ENCODE measurements around the gene MX1. TPM values are rescaled to one million over a fixed set of nuclear protein-coding genes. Genes with fewer than 3 reads are reported as not detected.

Gene MX1
- total and polyA plus RNA-seq, 2 experiments from 2014 or later, result 2.1 to 6.5 TPM

DNA sequence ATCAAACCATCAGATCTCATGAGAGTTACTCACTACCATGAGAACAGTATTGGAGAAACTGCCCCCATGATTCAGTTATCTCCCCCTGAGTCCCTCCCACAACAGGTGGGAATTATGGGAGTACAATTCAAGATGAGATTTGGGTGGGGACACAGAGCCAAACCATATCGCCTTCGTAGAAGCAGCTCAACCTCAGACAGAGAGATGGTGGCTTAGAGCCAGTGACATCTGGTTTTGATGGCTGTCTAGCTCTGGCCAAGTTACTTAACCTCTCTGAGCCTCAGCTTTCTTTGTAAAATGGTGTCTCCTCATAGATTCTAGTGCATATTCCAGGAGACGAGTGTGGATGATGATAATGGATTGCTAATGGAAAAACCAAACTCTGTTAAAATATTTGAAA is 27.2 kb downstream of the MX1 start:
- no peak overlapping the region for H3K27ac ChIP-seq (ENCODE audit: low read depth)
- DNase-seq (ENCODE audit: low spot score) (no peak), ATAC-seq (no peak)
- peaks cover 3% of the 10 kb centered on the region for H3K27me3 Mint-ChIP-seq (ENCODE audit: insufficient read depth, low read depth, poor library complexity)
- H3K36me3 ChIP-seq (ENCODE audit: insufficient read depth), result no peaks in the 10 kb centered on the region; the same call in 1 of the 2 replicates
- no peaks in the 10 kb centered on the region for H3K27me3 ChIP-seq (ENCODE audit: insufficient read depth)
- H3K9me3 Mint-ChIP-seq, result no peaks in the 10 kb centered on the region
- peaks cover 10% of the 10 kb centered on the region; the same call in 1 of the 3 replicates for H3K36me3 Mint-ChIP-seq (ENCODE audit: low read depth)
- no peaks in the 10 kb centered on the region for H4K20me1 ChIP-seq (replicated peaks; ENCODE audit: insufficient read depth)
- H3K4me3 Mint-ChIP-seq, result no peak overlapping the region
- no peak overlapping the region for H3K27ac Mint-ChIP-seq
- no peak overlapping the region; the same call in 1 of the 2 replicates for H3K4me2 ChIP-seq
- no peak overlapping the region for H3K4me3 ChIP-seq
- H3F3A ChIP-seq (replicated peaks; ENCODE audit: low read depth), result no peaks in the 10 kb centered on the region
- no peaks in the 10 kb centered on the region for H3K79me2 ChIP-seq (replicated peaks; ENCODE audit: insufficient read depth)
- peaks cover 7% of the 10 kb centered on the region; the same call in 1 of the 2 replicates for H3K9me2 ChIP-seq (ENCODE audit: insufficient read depth)
- H3K4me1 Mint-ChIP-seq, result peaks cover 15% of the 10 kb centered on the region
- H2AFZ ChIP-seq, result no peak overlapping the region
- no peaks in the 10 kb centered on the region for H3K4me1 ChIP-seq (ENCODE audit: insufficient read depth)
- TF ChIP-seq JUNB (IDR thresholded peaks at IDR 0.05; ENCODE audit: unreplicated experiment) (no peak), EZH2 (IDR thresholded peaks at IDR 0.05; ENCODE audit: low read depth, unreplicated experiment) (no peak)
- TF ChIP-seq, protein P1, sequence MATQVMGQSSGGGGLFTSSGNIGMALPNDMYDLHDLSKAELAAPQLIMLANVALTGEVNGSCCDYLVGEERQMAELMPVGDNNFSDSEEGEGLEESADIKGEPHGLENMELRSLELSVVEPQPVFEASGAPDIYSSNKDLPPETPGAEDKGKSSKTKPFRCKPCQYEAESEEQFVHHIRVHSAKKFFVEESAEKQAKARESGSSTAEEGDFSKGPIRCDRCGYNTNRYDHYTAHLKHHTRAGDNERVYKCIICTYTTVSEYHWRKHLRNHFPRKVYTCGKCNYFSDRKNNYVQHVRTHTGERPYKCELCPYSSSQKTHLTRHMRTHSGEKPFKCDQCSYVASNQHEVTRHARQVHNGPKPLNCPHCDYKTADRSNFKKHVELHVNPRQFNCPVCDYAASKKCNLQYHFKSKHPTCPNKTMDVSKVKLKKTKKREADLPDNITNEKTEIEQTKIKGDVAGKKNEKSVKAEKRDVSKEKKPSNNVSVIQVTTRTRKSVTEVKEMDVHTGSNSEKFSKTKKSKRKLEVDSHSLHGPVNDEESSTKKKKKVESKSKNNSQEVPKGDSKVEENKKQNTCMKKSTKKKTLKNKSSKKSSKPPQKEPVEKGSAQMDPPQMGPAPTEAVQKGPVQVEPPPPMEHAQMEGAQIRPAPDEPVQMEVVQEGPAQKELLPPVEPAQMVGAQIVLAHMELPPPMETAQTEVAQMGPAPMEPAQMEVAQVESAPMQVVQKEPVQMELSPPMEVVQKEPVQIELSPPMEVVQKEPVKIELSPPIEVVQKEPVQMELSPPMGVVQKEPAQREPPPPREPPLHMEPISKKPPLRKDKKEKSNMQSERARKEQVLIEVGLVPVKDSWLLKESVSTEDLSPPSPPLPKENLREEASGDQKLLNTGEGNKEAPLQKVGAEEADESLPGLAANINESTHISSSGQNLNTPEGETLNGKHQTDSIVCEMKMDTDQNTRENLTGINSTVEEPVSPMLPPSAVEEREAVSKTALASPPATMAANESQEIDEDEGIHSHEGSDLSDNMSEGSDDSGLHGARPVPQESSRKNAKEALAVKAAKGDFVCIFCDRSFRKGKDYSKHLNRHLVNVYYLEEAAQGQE (IDR thresholded peaks at IDR 0.05; ENCODE audit: unreplicated experiment), result no peak
- TF ChIP-seq, protein P2, sequence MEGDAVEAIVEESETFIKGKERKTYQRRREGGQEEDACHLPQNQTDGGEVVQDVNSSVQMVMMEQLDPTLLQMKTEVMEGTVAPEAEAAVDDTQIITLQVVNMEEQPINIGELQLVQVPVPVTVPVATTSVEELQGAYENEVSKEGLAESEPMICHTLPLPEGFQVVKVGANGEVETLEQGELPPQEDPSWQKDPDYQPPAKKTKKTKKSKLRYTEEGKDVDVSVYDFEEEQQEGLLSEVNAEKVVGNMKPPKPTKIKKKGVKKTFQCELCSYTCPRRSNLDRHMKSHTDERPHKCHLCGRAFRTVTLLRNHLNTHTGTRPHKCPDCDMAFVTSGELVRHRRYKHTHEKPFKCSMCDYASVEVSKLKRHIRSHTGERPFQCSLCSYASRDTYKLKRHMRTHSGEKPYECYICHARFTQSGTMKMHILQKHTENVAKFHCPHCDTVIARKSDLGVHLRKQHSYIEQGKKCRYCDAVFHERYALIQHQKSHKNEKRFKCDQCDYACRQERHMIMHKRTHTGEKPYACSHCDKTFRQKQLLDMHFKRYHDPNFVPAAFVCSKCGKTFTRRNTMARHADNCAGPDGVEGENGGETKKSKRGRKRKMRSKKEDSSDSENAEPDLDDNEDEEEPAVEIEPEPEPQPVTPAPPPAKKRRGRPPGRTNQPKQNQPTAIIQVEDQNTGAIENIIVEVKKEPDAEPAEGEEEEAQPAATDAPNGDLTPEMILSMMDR (conservative IDR thresholded peaks at IDR 0.05; ENCODE audit: low read depth in 2 of 2), result no peak
- TF ChIP-seq, protein P3, sequence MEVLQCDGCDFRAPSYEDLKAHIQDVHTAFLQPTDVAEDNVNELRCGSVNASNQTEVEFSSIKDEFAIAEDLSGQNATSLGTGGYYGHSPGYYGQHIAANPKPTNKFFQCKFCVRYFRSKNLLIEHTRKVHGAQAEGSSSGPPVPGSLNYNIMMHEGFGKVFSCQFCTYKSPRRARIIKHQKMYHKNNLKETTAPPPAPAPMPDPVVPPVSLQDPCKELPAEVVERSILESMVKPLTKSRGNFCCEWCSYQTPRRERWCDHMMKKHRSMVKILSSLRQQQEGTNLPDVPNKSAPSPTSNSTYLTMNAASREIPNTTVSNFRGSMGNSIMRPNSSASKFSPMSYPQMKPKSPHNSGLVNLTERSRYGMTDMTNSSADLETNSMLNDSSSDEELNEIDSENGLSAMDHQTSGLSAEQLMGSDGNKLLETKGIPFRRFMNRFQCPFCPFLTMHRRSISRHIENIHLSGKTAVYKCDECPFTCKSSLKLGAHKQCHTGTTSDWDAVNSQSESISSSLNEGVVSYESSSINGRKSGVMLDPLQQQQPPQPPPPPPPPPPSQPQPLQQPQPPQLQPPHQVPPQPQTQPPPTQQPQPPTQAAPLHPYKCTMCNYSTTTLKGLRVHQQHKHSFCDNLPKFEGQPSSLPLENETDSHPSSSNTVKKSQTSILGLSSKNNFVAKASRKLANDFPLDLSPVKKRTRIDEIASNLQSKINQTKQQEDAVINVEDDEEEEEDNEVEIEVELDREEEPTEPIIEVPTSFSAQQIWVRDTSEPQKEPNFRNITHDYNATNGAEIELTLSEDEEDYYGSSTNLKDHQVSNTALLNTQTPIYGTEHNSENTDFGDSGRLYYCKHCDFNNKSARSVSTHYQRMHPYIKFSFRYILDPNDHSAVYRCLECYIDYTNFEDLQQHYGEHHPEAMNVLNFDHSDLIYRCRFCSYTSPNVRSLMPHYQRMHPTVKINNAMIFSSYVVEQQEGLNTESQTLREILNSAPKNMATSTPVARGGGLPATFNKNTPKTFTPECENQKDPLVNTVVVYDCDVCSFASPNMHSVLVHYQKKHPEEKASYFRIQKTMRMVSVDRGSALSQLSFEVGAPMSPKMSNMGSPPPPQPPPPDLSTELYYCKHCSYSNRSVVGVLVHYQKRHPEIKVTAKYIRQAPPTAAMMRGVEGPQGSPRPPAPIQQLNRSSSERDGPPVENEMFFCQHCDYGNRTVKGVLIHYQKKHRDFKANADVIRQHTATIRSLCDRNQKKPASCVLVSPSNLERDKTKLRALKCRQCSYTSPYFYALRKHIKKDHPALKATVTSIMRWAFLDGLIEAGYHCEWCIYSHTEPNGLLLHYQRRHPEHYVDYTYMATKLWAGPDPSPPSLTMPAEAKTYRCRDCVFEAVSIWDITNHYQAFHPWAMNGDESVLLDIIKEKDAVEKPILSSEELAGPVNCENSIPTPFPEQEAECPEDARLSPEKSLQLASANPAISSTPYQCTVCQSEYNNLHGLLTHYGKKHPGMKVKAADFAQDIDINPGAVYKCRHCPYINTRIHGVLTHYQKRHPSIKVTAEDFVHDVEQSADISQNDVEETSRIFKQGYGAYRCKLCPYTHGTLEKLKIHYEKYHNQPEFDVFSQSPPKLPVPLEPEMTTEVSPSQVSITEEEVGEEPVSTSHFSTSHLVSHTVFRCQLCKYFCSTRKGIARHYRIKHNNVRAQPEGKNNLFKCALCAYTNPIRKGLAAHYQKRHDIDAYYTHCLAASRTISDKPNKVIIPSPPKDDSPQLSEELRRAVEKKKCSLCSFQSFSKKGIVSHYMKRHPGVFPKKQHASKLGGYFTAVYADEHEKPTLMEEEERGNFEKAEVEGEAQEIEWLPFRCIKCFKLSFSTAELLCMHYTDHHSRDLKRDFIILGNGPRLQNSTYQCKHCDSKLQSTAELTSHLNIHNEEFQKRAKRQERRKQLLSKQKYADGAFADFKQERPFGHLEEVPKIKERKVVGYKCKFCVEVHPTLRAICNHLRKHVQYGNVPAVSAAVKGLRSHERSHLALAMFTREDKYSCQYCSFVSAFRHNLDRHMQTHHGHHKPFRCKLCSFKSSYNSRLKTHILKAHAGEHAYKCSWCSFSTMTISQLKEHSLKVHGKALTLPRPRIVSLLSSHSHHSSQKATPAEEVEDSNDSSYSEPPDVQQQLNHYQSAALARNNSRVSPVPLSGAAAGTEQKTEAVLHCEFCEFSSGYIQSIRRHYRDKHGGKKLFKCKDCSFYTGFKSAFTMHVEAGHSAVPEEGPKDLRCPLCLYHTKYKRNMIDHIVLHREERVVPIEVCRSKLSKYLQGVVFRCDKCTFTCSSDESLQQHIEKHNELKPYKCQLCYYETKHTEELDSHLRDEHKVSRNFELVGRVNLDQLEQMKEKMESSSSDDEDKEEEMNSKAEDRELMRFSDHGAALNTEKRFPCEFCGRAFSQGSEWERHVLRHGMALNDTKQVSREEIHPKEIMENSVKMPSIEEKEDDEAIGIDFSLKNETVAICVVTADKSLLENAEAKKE (CRISPR knock-in tag; IDR thresholded peaks at IDR 0.05), result no peak
